ENCODE results near the gene DPF3.

The DPF3 gene

DNA sequence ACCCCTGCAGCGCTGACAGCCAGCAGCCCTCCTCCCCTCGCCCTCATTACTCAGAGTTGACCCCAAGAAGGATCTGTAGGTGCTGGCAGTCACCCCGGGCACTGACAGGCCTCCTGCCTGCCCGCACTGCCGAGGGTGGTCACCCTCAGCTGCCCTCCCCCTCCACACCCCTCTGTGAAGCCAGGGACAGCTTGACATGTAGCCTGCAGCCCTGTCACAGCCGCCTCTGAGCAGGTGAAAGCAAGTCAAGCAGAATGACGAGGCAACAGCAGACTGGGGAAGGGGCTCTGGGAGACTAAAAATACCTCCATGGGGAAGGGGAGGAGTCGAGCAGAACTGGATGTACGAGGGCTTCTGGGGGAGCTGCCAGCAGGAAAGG is 178.1 kb downstream of the DPF3 start:
- DNase-seq (ENCODE audit: low spot score), result no peak

DNA sequence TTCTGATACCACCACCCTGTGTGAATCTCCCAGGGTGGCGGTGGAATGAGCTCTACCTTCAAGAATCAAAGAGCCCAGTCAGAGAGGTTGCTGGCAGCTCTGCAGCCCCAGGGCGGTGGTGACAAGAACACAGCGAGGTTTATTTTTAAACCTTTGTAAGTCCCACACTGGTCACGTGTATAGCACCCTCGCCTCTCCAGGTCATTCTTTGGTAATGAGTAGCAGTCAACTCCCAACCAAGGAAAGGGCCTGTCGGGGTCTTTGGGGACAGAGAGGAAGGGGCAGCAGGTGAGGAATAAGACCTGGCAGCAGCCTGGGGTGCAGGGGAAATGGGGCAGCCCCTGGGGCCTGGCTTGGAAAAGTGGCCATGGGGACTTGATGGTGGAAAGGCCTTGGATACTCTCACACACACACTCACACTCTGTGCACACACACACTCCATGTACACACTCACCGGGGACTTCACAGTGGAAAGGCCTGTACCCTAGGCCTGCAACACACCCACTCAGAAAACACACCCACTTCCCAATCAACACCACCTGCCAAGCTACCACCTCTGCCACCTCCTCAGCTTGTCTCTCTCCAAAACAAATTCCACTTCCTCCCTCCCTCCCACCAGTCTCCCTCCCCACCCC is 178.6 kb downstream of the DPF3 start:
- no peak for DNase-seq (ENCODE audit: low spot score)

DNA sequence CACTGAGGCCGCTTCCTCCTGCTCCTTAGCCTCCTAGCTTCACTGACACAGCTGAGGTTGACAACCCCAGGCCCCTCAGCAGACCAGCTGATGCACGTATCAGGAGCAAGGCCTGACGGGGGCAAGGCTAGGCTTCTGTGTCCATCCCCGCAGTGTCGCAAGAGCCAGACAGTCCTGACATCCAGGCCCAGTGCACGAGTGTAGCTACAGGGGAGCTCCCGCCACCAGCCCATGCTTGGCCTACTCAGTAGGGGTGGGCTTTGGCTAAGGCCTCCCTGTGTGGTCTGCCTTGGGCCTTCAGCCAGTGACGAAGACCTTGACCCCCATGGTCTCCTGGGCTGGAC is 179.1 kb downstream of the DPF3 start:
- no peak for DNase-seq (ENCODE audit: low spot score)

DNA sequence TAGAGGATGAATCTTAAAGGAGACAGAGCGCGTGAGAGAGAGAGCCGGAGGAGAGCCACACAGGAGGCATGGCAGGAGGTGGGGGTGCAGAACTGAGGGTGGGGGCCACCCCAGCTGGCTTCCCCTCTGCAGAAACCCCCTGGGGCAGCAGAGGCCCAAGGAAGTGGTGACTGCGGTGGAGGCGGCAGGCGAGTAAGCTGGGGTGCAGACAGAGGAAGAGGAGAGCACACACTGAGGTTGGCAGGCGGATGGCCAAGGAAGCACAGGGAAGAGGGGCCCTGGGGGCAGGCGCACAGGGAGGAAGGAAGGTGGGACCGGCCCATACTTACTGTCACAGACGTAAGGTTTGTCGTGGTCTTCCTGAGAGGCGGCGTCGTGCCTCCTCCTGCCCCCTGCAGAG is 179.8 kb downstream of the DPF3 start:
- no peak for DNase-seq (ENCODE audit: low spot score)

DNA sequence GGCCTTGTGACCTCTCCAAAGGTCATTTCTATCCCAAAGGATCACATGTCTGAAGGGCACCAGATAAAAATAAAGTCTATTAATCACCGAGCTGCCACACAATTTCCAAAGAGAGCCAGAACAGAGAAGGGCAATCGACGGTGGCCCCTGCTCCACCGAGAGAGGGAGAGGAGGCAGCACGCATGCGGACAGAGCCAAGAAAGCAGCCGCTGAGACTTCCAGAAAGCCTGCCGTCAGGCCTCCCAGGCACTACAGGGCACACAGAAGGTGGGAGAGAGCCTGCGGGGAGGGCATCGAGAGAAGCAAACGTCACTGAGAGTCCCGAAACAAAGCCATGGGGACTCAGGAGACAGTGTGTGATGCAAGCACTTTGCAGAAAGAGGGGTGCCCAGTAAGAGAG is 182.0 kb downstream of the DPF3 start:
- no peak for DNase-seq (ENCODE audit: low spot score)

DNA sequence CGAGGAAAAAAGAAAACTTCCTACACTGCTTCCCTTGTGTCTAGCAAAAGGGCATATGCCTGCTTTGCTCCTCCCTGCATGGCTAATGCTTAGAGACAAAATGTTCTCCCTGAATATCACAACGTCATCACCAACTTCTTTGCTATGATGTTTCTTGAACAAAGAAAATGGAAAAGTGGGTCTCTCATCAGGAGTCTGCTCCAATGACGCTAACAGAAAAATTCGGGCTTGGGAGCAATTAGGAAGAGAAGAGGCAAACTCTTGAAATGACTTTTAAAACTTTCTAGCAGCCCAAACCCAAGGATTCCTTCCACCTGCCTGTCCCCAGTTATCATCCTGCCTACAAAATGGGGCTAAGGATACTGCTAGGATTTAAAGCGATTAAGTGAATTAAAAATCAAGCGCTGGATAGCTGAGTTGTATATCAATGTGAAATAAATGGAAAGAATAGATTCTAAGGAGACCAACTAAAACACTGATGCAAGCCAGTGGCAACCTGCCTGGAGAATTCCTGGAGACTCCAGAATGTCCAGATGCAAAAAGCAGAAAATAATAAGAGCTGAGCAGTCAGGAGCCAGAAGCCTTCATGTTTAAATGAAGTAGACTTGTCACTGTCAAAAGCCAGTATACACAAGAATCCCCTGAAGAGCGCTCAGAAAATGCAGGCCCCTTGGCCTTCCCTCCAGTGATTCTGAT is 183.8 kb downstream of the DPF3 start:
- DNase-seq (ENCODE audit: low spot score), result peak; percentile 34

DNA sequence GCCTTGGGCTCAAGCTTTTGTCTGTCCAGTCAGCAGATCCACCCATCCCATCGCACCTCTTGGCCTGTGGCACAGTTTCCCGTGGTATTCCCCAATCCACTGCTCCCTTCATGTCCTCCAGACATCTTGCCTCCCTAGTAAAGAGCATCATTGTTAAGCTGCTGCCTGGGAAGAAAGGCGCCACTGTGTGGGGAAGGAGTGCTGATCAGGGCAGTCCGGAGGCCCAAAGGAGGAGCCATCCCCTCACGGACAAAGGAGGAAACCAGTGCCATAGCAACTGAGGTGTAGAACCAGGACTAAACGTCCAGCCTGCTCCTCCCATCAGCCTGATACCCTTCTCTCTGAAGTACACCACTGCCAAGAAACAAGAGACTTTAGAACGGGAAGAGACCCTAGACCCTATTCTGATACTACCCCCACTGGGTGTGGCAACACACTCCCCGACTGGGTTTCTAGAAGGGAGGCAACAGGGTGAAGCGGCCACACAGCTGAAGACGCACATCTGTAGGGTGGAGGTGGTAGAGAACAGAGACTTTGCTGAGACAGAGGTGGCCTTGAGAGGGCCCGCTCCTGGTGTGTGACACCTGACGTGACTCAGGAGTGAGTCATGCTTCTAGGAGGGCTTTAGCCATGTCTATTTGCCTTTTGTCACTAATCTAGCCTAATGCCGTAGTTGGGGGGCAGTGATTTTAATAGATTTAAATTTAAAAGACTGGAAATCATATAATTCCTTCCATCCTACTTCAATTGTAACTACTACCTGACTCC is 185.0 kb downstream of the DPF3 start:
- DNase-seq (ENCODE audit: low spot score), result peak; percentile 95

DNA sequence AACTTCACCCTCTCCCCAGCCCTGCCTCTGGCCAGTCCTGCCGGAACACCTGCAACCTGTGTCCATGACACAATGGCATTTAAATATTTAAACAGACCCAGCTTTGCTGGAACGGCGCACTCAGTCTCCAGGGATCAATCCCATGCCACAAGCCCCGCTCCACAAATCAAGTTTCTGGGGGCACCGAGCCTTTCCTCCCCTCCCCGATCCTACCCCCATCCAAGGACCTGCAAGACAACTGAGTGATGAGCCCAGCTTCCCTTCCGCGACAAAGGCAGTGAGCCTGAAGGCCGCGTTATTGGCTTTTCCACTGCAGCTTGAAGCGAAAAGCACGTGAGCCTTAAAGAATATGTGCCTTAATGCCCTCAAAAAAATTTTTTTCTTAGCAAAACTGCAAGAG is 185.7 kb downstream of the DPF3 start:
- no peak for DNase-seq (ENCODE audit: low spot score)

DNA sequence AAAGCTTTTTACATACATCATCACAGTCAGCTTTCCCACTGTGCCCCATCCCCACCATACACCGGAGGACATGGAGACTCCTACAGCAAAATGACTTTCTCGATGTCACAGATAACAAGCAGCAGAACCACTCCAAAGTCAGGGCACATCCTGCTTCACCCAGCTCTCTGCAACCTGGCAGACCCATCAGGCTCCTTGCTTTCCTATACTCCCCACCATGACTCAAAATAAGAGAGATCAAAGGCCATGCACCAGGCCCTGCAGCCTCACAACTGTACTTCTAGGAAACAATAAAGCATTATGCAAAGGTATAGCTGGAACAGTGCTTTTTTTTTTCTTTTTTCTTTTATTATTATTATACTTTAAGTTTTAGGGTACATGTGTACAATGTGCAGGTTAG is 187.4 kb downstream of the DPF3 start:
- DNase-seq (ENCODE audit: low spot score), result no peak

DNA sequence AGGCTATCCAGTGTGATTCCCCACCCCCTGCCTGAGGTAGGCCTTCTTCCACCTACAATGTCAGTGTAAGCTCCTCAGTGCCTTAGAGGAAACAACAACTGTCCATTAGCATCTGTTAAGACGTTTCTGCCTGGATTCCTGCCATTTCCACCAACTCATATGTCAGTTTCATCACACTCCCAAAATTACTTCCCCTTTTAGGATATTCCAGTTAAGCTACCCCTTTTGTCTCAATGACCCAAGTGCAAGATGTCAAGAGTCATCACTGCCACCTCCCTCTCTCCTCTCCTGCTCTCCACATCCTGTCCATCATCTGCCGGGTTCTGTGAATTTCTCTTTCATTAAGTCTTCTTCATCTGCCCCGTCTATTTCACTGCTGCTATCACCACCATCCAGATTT is 189.4 kb downstream of the DPF3 start:
- no peak for DNase-seq (ENCODE audit: low spot score)

DNA sequence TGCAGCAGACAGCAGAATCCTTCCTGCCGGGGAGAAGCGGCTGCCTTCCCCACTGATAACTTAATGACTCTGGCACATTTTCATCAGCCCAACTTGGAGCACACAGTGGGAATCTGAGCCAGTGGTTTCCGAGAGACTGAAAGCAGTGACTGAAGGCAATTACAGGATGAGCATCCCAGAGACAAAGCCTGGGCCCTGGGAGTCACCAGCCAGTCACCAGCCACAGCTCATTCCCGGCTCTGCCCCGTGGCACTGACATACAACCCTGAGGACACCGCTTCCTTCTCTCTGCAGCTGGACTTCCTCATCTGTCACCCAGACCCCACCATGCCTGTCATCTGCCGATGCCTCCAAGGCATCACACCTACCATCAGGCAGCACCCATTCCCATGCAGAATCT is 192.3 kb downstream of the DPF3 start:
- DNase-seq (ENCODE audit: low spot score), result peak; percentile 42

DNA sequence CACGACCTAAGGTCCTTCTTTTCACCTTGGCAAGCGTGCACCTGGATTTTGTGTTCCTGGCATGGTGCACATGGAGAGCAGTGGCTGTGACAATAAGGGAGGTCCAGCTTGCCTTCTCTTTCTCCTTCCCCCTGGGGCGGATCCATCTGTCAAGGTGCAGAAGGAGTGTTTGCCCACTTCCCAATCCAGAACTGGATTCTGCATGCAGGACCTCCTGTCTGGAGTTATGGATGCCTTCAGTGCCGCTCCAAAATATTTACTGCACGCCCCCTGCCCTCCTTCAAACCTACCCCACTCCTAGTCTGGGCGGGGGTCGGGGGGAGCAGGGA is 192.7 kb downstream of the DPF3 start:
- no peak for DNase-seq (ENCODE audit: low spot score)

DNA sequence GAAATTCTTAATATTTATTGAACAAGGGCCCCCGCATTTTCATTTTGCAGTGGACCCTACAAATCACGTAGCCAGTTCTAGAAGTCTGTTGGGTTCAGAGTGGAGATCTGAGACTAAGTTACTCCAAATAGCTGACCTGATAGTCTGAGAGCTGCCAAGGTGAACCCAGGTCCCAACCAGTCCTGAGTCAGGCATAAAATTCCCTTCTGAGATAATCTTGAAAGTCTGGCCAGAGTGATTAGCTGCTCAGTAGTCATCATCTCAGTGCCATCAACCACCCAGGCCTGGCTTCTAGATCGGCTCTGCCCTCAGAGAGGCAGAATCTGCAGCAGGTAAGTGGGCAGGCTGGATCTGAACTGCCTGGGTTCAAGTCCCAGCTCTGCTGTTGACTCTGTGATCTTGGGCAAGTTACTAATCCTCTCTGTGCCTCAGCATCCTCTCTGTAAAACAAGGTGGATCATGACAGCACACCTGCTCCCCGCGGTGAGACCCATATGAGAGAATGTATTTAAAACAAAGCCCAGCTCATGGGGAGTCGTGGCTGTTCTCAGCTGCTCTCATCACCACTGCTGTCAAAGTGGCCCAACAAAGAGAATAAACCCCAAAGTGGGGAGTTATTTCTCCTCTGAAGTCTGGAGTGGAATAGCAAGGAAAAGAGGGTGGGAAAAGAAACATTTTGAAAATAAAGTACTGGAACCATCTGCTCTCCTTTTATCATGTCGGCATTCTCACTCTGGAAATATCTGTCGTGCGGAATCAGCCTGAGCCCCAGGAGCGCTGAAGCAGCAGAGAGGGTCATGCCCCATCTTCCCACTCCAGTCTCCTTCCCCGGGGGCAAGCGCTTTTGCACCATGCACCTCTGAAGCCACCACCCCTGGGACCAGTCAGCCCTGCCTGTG is 193.3 kb downstream of the DPF3 start:
- DNase-seq (ENCODE audit: low spot score), result no peak

DNA sequence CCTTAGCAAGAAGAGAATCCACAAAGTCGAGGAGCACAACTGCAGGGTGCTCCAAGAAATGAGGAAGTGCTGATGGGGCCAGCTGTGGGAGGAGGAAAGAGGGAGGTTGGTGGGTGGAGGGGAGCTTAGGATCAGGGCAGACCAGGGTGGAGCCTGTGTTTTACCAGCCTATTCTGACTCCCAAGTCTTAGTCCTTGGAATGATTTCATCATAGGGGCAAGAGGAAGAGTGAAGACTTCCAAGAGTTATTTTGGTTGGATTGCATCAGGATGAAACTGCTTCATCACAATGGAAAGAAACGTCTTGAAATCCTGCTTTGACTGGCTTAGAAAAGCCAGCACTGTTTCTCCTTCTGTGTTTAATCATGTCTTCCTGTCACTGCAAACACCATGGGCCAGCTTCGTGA is 194.0 kb downstream of the DPF3 start:
- DNase-seq (ENCODE audit: low spot score), result peak; percentile 29

DNA sequence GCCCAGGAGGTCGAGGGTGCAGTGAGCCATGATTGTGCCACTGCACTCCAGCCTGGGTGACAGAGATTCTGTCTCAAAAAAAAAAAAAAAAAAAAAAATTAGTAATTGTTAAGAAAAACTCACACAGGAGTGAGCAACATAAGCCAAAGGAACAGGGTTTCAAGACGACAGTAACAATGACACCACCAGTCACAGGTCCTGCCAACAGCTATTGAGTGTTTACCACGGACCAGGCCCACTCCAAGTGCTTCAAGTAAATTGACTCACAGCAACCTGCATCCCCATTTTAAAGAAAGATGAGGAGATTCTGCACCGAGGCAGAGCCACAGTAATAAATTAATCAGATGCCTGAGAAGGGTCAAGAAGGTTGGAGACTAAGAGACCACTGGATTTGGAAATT is 194.5 kb downstream of the DPF3 start:
- DNase-seq (ENCODE audit: low spot score), result no peak

DNA sequence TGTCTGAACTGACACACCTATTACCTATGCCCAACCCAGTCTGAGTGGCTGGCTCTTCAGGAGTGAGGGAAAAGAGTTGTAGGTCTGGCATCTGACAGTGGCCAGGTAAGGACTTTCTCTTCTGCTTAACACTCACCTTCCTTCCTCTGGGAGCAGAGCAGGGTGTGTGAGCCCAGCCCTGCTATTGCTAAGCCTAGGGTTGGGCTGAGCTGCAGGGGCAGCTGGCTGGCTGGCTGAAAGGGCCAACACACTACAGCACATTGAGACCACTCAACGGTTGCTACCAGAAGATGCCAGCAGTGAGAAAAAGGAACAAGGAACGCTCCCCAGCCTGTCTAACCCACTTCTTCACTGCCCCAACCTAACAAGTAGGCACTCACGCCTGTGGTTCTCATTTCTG is 201.2 kb downstream of the DPF3 start:
- no peak for DNase-seq (ENCODE audit: low spot score)

DNA sequence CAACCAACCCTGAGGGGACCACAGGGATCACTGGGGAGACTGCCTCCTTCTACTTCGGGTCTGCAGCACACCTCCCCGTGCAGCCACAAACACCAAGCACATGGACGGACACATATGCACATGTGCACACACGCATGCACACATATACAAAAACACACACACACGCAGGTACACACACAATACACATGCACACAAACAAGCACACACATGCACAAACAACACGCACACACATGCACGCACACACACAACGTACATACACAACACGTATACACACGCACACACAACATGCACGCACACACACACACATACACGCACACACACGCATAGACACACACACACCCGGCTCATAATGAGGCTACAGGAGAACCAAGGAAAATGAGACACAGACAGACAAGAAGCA is 203.6 kb downstream of the DPF3 start:
- no peak for DNase-seq (ENCODE audit: low spot score)

DNA sequence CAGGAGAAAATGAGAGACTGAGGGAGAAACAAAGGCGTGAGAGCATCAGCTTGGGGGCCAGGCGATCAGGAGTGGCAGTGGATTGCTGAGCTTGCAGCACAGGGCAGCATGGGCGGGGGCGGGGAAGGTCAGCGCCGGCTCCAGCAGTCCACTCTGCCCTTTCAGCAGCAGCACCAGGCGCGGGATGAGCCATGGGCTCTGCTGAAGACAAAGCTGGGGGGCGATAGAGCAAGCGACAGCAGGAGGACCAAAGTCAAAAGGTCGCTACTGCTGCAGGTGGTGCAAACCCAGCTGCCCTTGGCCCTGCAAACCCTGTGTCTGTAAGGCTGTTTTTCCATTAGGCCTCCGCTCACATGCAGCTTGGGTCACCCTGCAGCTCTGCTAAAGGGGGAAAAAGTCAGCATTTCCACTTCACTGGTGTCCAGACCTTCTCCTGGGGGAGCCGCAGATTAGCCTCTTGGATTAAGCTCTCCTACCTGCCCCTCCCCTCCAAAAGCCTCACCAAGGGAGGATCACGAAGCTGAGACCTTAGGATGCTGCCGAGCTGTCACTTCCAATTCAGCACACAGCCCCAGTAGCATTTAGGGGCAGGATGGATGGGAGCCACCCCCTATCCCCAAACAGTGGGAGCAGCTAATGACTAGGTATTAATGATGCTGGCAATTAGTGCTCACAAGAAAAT is 204.8 kb downstream of the DPF3 start:
- DNase-seq (ENCODE audit: low spot score), result no peak

DNA sequence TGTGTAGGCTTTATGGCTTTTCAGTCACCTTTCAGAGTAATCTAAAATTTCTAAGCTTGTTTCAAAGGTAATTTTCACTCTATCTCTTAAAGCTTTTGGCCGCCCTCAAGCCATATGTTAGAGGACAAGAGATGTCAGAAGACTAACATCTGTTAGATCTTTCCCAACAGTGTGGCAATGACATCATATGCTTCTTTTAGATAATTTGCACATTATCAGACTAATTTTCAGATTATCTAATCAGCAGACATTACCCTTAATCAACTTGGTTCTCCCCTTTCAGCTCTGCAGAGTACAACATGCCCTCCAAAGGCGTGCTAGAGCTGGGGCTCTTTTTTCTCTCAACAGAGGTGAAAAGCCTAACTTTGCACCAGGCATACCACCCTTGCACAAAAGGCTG is 207.1 kb downstream of the DPF3 start:
- no peak for DNase-seq (ENCODE audit: low spot score)

DNA sequence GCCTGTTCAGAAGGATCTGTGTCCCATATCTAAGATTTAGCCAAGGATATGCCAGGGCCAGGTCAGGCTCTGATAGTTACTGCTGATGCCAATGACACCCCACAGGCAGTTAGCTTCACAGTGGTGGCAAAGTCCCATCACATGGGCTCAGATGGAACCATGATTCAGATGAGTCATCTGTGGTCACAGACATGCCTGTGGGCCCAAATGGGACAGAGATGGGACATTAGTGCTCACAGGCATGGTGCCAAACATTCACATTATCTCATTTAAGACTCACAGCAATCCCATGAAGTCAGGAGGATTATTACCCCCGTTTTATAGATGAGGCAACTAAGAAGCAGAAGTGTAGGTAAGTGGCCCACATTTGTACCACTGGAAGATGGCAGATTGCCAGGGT is 207.8 kb downstream of the DPF3 start:
- DNase-seq (ENCODE audit: low spot score), result no peak

DNA sequence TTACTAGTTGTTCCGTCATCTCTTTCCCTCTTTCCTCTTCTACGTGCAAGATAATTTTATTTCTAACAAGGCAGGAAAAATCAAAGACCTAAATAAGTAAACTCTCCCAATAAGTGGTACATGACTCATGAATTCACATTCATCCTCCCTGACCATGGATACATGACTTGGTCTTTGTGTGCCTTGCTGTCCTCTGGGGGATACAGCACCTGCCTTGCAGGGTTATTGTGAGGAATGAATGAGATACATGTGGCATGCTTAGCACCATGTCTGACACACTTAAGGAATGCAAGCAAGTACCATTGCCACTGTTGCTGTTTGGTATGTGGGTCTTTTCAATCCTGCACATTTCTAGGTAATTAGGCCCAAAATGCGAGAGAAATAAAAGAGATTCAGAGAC is 208.4 kb downstream of the DPF3 start:
- no peak for DNase-seq (ENCODE audit: low spot score)

DNA sequence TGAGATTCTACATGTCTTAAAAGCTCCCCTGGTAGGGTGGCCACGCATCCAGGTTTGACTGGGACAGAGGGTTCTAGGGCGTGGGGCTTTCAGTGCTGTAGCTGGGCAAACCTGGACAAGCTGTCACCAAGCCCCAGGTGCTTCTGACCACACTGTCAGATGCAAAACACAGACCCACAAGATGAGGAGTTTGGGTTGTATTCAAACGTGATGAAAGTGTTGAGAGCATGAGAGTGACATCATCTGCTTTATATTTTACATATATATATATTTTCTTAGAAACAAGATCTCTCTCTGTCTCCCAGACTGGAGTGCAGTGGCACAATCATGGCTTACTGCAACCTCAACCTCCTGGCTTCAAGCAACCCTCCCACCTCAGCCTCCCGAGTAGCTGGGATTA is 210.1 kb downstream of the DPF3 start:
- DNase-seq (ENCODE audit: low spot score), result no peak
